HepG2 (cell line): ENCODE measurements around the gene DLG1. TPM values are rescaled to one million over a fixed set of nuclear protein-coding genes. Genes with fewer than 3 reads are reported as not detected.
A peak's percentile ranks its signal among the peaks of the same experiment; 100 is the strongest.

Experiments used
- BHLHE40 ChIP-seq: IDR thresholded peaks from 2 replicates; pipeline ENCODE4 v1.6.1; 2011; ENCODE audit warnings: low read length, improper control_type of control experiment
- FOSL1 ChIP-seq: sonication (generic); formaldehyde crosslinking; IDR thresholded peaks from 2 replicates; pipeline ENCODE4 v1.9.0; 2021; ENCODE audit warnings: missing genetic modification reagents, borderline replicate concordance
- FOXM1 ChIP-seq: sonication (generic); formaldehyde crosslinking; IDR thresholded peaks from 2 replicates; pipeline ENCODE4 v1.5.0; 2020; ENCODE audit warnings: missing genetic modification reagents
- HIC2 ChIP-seq: sonication (generic); formaldehyde crosslinking; IDR thresholded peaks from 2 replicates; pipeline ENCODE4 v1.9.0; 2022; ENCODE audit warnings: low read depth, missing genetic modification reagents
- HMGXB3 ChIP-seq: sonication (generic); formaldehyde crosslinking; IDR thresholded peaks from 2 replicates; pipeline ENCODE4 v1.4.0; 2020; ENCODE audit warnings: missing genetic modification reagents, borderline replicate concordance
- JUND ChIP-seq: sonication (generic); formaldehyde crosslinking; IDR thresholded peaks from 2 replicates; pipeline ENCODE4 v1.8.0; 2022; ENCODE audit warnings: mild to moderate bottlenecking, missing genetic modification reagents
- KAT8 ChIP-seq: IDR thresholded peaks from 2 replicates; pipeline ENCODE4 v1.6.1; 2016; ENCODE audit warnings: missing genetic modification reagents, missing compliant biosample characterization
- MEIS2 ChIP-seq: sonication (generic); formaldehyde crosslinking; IDR thresholded peaks from 2 replicates; pipeline ENCODE4 v1.9.0; 2021; ENCODE audit warnings: mild to moderate bottlenecking, missing genetic modification reagents
- PAF1 ChIP-seq: IDR thresholded peaks from 2 replicates; pipeline ENCODE4 v1.6.1; 2016; ENCODE audit warnings: missing genetic modification reagents, missing compliant biosample characterization
- PHF21A ChIP-seq: sonication (generic); formaldehyde crosslinking; IDR thresholded peaks from 2 replicates; pipeline ENCODE4 v1.5.0; 2020; ENCODE audit warnings: mild to moderate bottlenecking, missing genetic modification reagents
- POLR2AphosphoS2 ChIP-seq: IDR thresholded peaks from 2 replicates; pipeline ENCODE4 v1.6.1; 2011; ENCODE audit warnings: low read depth, low read length, improper control_type of control experiment
- SAP130 ChIP-seq: IDR thresholded peaks from 2 replicates; pipeline ENCODE4 v1.6.1; 2016; ENCODE audit warnings: low read depth
- SMARCC2 ChIP-seq: fragments of 450-650 bp; IDR thresholded peaks from 2 replicates; pipeline ENCODE4 v1.6.1; 2017; ENCODE audit warnings: antibody characterized with exemption, mild to moderate bottlenecking
- SOX13 ChIP-seq, 3 experiments: fragments of 450-650 bp in 1 of 3; sonication (generic) in 1 of 3; formaldehyde crosslinking in 1 of 3; IDR thresholded peaks in 2 of 3; conservative IDR thresholded peaks in 1 of 3; 2 replicates each; pipeline versions ENCODE4 v1.5.0 to v1.6.1; 2016 to 2020; ENCODE audit warnings: antibody characterized with exemption in 1 of 3, mild to moderate bottlenecking in 1 of 3, missing compliant biosample characterization in 1 of 3, missing genetic modification reagents in 1 of 3, moderate library complexity in 1 of 3
- TEAD3 ChIP-seq: optimal IDR thresholded peaks from 2 replicates; pipeline ENCODE3; 2016; ENCODE audit warnings: borderline replicate concordance
- TFE3 ChIP-seq: IDR thresholded peaks from 2 replicates; pipeline ENCODE4 v1.6.1; 2016
- ZNF614 ChIP-seq: IDR thresholded peaks from 2 replicates; pipeline ENCODE4 v1.6.1; 2018; ENCODE audit warnings: missing biosample characterization, missing genetic modification reagents, inconsistent platforms, borderline replicate concordance
- ZNF800 ChIP-seq: sonication (generic); formaldehyde crosslinking; IDR thresholded peaks from 2 replicates; pipeline ENCODE4 v1.4.0; 2020; ENCODE audit warnings: missing genetic modification reagents
- ZNF878 ChIP-seq: sonication (generic); formaldehyde crosslinking; IDR thresholded peaks from 2 replicates; pipeline ENCODE4 v1.8.1; 2023; ENCODE audit warnings: mild to moderate bottlenecking, missing genetic modification reagents, moderate library complexity
- polyA plus RNA-seq, 8 experiments: library from polyadenylated mRNA; depleted of rRNA in 3 of 8; stranded (reverse) in 7 of 8; unstranded in 1 of 8; fragments of >200 nt; fragmentation: Illumina TruSeq in 4 of 8; extraction: Trizol in 4 of 8; gene quantifications; 2 replicates each; pipeline versions ENCODE4 v1.2.1 to v1.2.3, GENCODE V29; 2011 to 2016; ENCODE audit warnings: low read depth in 4 of 8, missing spikeins in 1 of 8, mixed read lengths in 1 of 8; ENCODE audit not compliant: insufficient read depth in 1 of 8
- total RNA-seq, 5 experiments: library from RNA; depleted of rRNA; stranded (reverse); fragments of >200 nt; fragmentation: Illumina TruSeq; extraction: Trizol; gene quantifications; 2 replicates each; pipeline ENCODE4 v1.2.3, GENCODE V29; 2016; ENCODE audit warnings: low read depth in 1 of 5

The DLG1 gene
- total and polyA plus RNA-seq, 2 of the 13 experiments (the other 11 are each of a cell fraction or from before 2014, with no cell fraction given), result 30.5 to 104 TPM

GRCh38 chr3:197031315-197032285, 266.8 kb downstream of the DLG1 start (continued):
- no peak for TF ChIP-seq HMGXB3 (CRISPR knock-in tag)
- peak; percentile 64 for TF ChIP-seq TEAD3
- TF ChIP-seq MEIS2 (CRISPR knock-in tag), result no peak
- TF ChIP-seq HIC2 (CRISPR knock-in tag), result peak; percentile 81; the same call in 1 of the 2 replicates
- 0 out of 2 replicates have a peak, but pooled peaks have one; percentile 29 for TF ChIP-seq KAT8 (CRISPR knock-in tag)
- TF ChIP-seq JUND (CRISPR knock-in tag), result peak; percentile 56; the same call in 1 of the 2 replicates
- peak; percentile 77; the same call in 1 of the 2 replicates for TF ChIP-seq FOSL1 (CRISPR knock-in tag)
- TF ChIP-seq PHF21A (CRISPR knock-in tag), result no peak
- no peak for TF ChIP-seq FOXM1 (CRISPR knock-in tag)
- 0 out of 2 replicates have a peak, but pooled peaks have one; percentile 50 for TF ChIP-seq ZNF878
- no peak for TF ChIP-seq SMARCC2
- no peak for TF ChIP-seq ZNF800 (CRISPR knock-in tag)
- no peak for TF ChIP-seq SOX13 (IDR thresholded peaks at IDR 0.05)
- TF ChIP-seq SOX13 (CRISPR knock-in tag; conservative IDR thresholded peaks at IDR 0.05 in 1 of 2, IDR thresholded peaks at IDR 0.05 in 1 of 2), result peak in 1 of 2 experiments; percentile 49; a peak in 1 of 4 replicates
- TF ChIP-seq BHLHE40, result peak; percentile 75
- TF ChIP-seq TFE3 (CRISPR knock-in tag), result peak; percentile 73
- peak; percentile 53; the same call in 1 of the 2 replicates for TF ChIP-seq POLR2AphosphoS2
- no peak for TF ChIP-seq ZNF614 (CRISPR knock-in tag)
- TF ChIP-seq SAP130 (CRISPR knock-in tag), result peak; percentile 57; the same call in 1 of the 2 replicates
- no peak for TF ChIP-seq PAF1 (CRISPR knock-in tag)
